HepG2 (cell line): ENCODE results near the gene GALNT9. TPM values are rescaled to one million over a fixed set of nuclear protein-coding genes. Genes with fewer than 3 reads are reported as not detected.

Experiments
- ATAC-seq: fragments of 200-7000 bp; cut with Tn5 transposase; 3 replicates; pipeline ENCODE4 v1.9.1; 2020; ENCODE audit warnings: mild to moderate bottlenecking, moderate library complexity
- BruUV-seq: library from RNA; stranded (reverse); fragments of 400-500 nt; replicated peaks from 2 replicates; lab custom pipeline; 2021; lab: Mats Ljungman, UMichigan
- CTCF ChIA-PET: fragments of 300-600 bp; formaldehyde crosslinking; extraction: SDS; loops from one replicate; lab custom pipeline; 2021; ENCODE audit warnings: low total read pairs, inconsistent platforms, low intra/inter-chr PET ratio; lab: Yijun Ruan, JAX
- POLR2A ChIA-PET: fragments of 350-600 bp; sonication (Branson Sonifier 250); formaldehyde crosslinking; loops from one replicate; lab custom pipeline; 2020; ENCODE audit warnings: antibody characterized with exemption, inconsistent platforms; lab: Yijun Ruan, JAX
- DNase-seq: peaks from one replicate; pipeline ENCODE4 v3.0.0-alpha.2; 2015; ENCODE audit warnings: low spot score
- FAIRE-seq: peaks from 3 replicates; lab custom pipeline; 2011; peaks lifted over from hg19 to GRCh38; lab: Jason Lieb, UNC
- H2AFZ ChIP-seq: one replicate; pipeline ENCODE4 v1.6.1; 2011; ENCODE audit warnings: low read length, inconsistent platforms
- H3K27ac ChIP-seq: fragments of 300-600 bp; 3 replicates; pipeline ENCODE4 v1.8.0; 2011; ENCODE audit warnings: mixed run types, mild to moderate bottlenecking, mixed read lengths, low read length, inconsistent platforms; ENCODE audit not compliant: insufficient read depth; ENCODE audit errors: extremely low read length
- H3K27me3 ChIP-seq, 2 experiments: fragments of 200-600 bp in 1 of 2; 2 replicates in 1 of 2; 3 replicates in 1 of 2; pipeline versions ENCODE4 v1.6.0 to v1.8.0; 2011; ENCODE audit warnings: low read length in 2 of 2, mild to moderate bottlenecking in 2 of 2, moderate library complexity in 2 of 2, inconsistent platforms in 1 of 2; ENCODE audit not compliant: insufficient read depth in 2 of 2, control insufficient read depth in 1 of 2
- H3K36me3 ChIP-seq, 2 experiments: fragments of 200-600 bp in 1 of 2; replicated peaks in 1 of 2; 2 replicates in 1 of 2; 3 replicates in 1 of 2; pipeline versions ENCODE4 v1.5.1 to v1.8.0; 2011; ENCODE audit warnings: low read length in 2 of 2, inconsistent platforms in 1 of 2; ENCODE audit not compliant: insufficient read depth in 2 of 2, control insufficient read depth in 1 of 2
- H3K4me1 ChIP-seq: 2 replicates; pipeline ENCODE4 v1.5.1; 2012; ENCODE audit warnings: low read length, inconsistent platforms; ENCODE audit not compliant: insufficient read depth
- H3K4me2 ChIP-seq: 2 replicates; pipeline ENCODE4 v1.6.0; 2011; ENCODE audit warnings: low read depth, low read length, inconsistent platforms
- H3K4me3 ChIP-seq, 3 experiments: fragments of 200-600 bp in 1 of 3; sonication (generic), shearing (Covaris generic) in 1 of 3; replicated peaks in 1 of 3; 2 replicates each; pipeline ENCODE4 v1.5.1; 2011 to 2016; ENCODE audit warnings: low read length in 3 of 3, inconsistent platforms in 2 of 3, low read depth in 2 of 3, mild to moderate bottlenecking in 2 of 3, control low read depth in 1 of 3, mixed read lengths in 1 of 3; ENCODE audit not compliant: insufficient read depth in 1 of 3
- H3K79me2 ChIP-seq: one replicate; pipeline ENCODE4 v1.6.1; 2011; ENCODE audit warnings: low read length, inconsistent platforms; ENCODE audit not compliant: insufficient read depth
- H3K9ac ChIP-seq: 2 replicates; pipeline ENCODE4 v1.6.0; 2011; ENCODE audit warnings: mild to moderate bottlenecking, low read depth, low read length, inconsistent platforms; ENCODE audit not compliant: insufficient read depth
- H3K9me3 ChIP-seq: 2 replicates; pipeline ENCODE4 v1.5.1; 2012; ENCODE audit warnings: mild to moderate bottlenecking, low read length
- H4K20me1 ChIP-seq: 2 replicates; pipeline ENCODE4 v1.6.0; 2011; ENCODE audit warnings: inconsistent platforms, mild to moderate bottlenecking, low read length, moderate library complexity; ENCODE audit not compliant: insufficient read depth
- CERS6 ChIP-seq: sonication (generic); formaldehyde crosslinking; IDR thresholded peaks from 2 replicates; pipeline ENCODE4 v1.5.0; 2020; ENCODE audit warnings: missing genetic modification reagents
- CTCF ChIP-seq: sonication (generic); formaldehyde crosslinking; IDR thresholded peaks from 2 replicates; pipeline ENCODE4 v1.5.0; 2020; ENCODE audit warnings: mild to moderate bottlenecking, missing genetic modification reagents, moderate library complexity
- HCFC1 ChIP-seq: fragments of 150-350 bp; IDR thresholded peaks from 2 replicates; pipeline ENCODE4 v1.6.1; 2014; ENCODE audit warnings: low read depth, low read length
- HIVEP1 ChIP-seq: sonication (generic); formaldehyde crosslinking; IDR thresholded peaks from 2 replicates; pipeline ENCODE4 v1.4.0; 2020; ENCODE audit warnings: mild to moderate bottlenecking, missing genetic modification reagents
- HOXA7 ChIP-seq: sonication (generic); formaldehyde crosslinking; IDR thresholded peaks from 2 replicates; pipeline ENCODE4 v1.8.1; 2022; ENCODE audit warnings: mild to moderate bottlenecking, missing genetic modification reagents, moderate library complexity
- KDM2A ChIP-seq: sonication (generic); formaldehyde crosslinking; IDR thresholded peaks from 2 replicates; pipeline ENCODE4 v1.4.0; 2020; ENCODE audit warnings: low read depth, missing genetic modification reagents, borderline replicate concordance
- MED1 ChIP-seq: sonication (generic); formaldehyde crosslinking; IDR thresholded peaks from 2 replicates; pipeline ENCODE4 v1.4.0; 2020; ENCODE audit warnings: missing genetic modification reagents
- PAF1 ChIP-seq: IDR thresholded peaks from 2 replicates; pipeline ENCODE4 v1.6.1; 2016; ENCODE audit warnings: missing genetic modification reagents, missing compliant biosample characterization
- WIZ ChIP-seq: sonication (generic); formaldehyde crosslinking; IDR thresholded peaks from 2 replicates; pipeline ENCODE4 v1.5.1; 2020; ENCODE audit warnings: mild to moderate bottlenecking, missing genetic modification reagents
- XBP1 ChIP-seq: sonication (generic); formaldehyde crosslinking; IDR thresholded peaks from 2 replicates; pipeline ENCODE4 v1.5.0; 2020; ENCODE audit warnings: missing genetic modification reagents
- ZBTB25 ChIP-seq: IDR thresholded peaks from 2 replicates; pipeline ENCODE4 v1.6.1; 2018; ENCODE audit warnings: missing genetic modification reagents
- ZNF335 ChIP-seq: sonication (generic); formaldehyde crosslinking; IDR thresholded peaks from 2 replicates; pipeline ENCODE4 v1.4.0; 2020; ENCODE audit warnings: missing genetic modification reagents
- ZNF552 ChIP-seq: sonication (generic); formaldehyde crosslinking; IDR thresholded peaks from 2 replicates; pipeline ENCODE4 v1.9.0; 2022; ENCODE audit warnings: missing genetic modification reagents, mild to moderate bottlenecking, borderline replicate concordance
- ZNF563 ChIP-seq: sonication (generic); formaldehyde crosslinking; IDR thresholded peaks from 2 replicates; pipeline ENCODE4 v1.8.0; 2022; ENCODE audit warnings: mild to moderate bottlenecking, moderate library complexity, missing genetic modification reagents
- ZNF777 ChIP-seq: sonication (generic); formaldehyde crosslinking; IDR thresholded peaks from 2 replicates; pipeline ENCODE4 v1.4.0; 2020; ENCODE audit warnings: missing genetic modification reagents
- WGBS: methylation state at CpG from one replicate; pipeline ENCODE4 v1.1.6; 2017; ENCODE audit warnings: low lambda C conversion rate; 5-methylcytosine and 5-hydroxymethylcytosine counted together
- in situ Hi-C: cut with HindIII; loops from 2 replicates; pipeline ENCODE4 v1.10.0; 2017; ENCODE audit warnings: low pct_unique_long_range_greater_than_20kb; ENCODE audit not compliant: extremely low pct_ligation_motif_present
- intact Hi-C: fragments of 100-400 bp; cut with micrococcal nuclease; formaldehyde crosslinking; loops from one replicate; pipeline ENCODE4 v1.10.0; 2022; ENCODE audit not compliant: unreplicated experiment
- polyA plus RNA-seq, 8 experiments: library from polyadenylated mRNA; depleted of rRNA in 3 of 8; stranded (reverse) in 7 of 8; unstranded in 1 of 8; fragments of >200 nt; fragmentation: Illumina TruSeq in 4 of 8; extraction: Trizol in 4 of 8; gene quantifications; 2 replicates each; pipeline versions ENCODE4 v1.2.1 to v1.2.3, GENCODE V29; 2011 to 2016; ENCODE audit warnings: low read depth in 4 of 8, missing spikeins in 1 of 8, mixed read lengths in 1 of 8; ENCODE audit not compliant: insufficient read depth in 1 of 8
- total RNA-seq, 5 experiments: library from RNA; depleted of rRNA; stranded (reverse); fragments of >200 nt; fragmentation: Illumina TruSeq; extraction: Trizol; gene quantifications; 2 replicates each; pipeline ENCODE4 v1.2.3, GENCODE V29; 2016; ENCODE audit warnings: low read depth in 1 of 5

Gene GALNT9
- total and polyA plus RNA-seq, 2 of the 13 experiments (the other 11 are each of a cell fraction or from before 2014, with no cell fraction given), result 0.04 TPM; not detected in 1

GRCh38 chr12:132176385-132176919 lies 152.9 kb downstream of the GALNT9 start (continued):
- TF ChIP-seq CERS6 (CRISPR knock-in tag) (no peak), HIVEP1 (no peak), HOXA7 (CRISPR knock-in tag) (no peak)

- ATAC-seq, result peak; percentile 16
- FAIRE-seq, result no peak
- DNase-seq, result no peak
- in situ Hi-C loops, result no loop called here
- intact Hi-C loops, result no loop called here
- no peak overlapping the region for H3K4me3 ChIP-seq
- POLR2A ChIA-PET, result no interaction called here
- H3K9ac ChIP-seq, result no peak overlapping the region
- WGBS, result 0% methylated on average over 3 of the region's 35 CpGs
- BruUV-seq, result no TSS peak
- no peak overlapping the region for H3K27ac ChIP-seq
- H2AFZ ChIP-seq, result no peak overlapping the region
- H3K4me2 ChIP-seq, result no peak overlapping the region
- no peaks in the 10 kb centered on the region for H3K79me2 ChIP-seq
- CTCF ChIA-PET, result no interaction called here
- H3K9me3 ChIP-seq, result no peaks in the 10 kb centered on the region
- H4K20me1 ChIP-seq, result peaks cover 4% of the 10 kb centered on the region; the same call in 1 of the 2 replicates
- no peaks in the 10 kb centered on the region for H3K36me3 ChIP-seq
- H3K27me3 ChIP-seq, result peaks cover 29 to 88% of the 10 kb centered on the region in 2 experiments
- no peaks in the 10 kb centered on the region for H3K4me1 ChIP-seq
- no peak for TF ChIP-seq ZNF552 (CRISPR knock-in tag)
- no peak for TF ChIP-seq ZBTB25 (CRISPR knock-in tag)
- no peak for TF ChIP-seq XBP1 (CRISPR knock-in tag)
- no peak for TF ChIP-seq ZNF335 (CRISPR knock-in tag)
- TF ChIP-seq KDM2A (CRISPR knock-in tag), result no peak
- TF ChIP-seq CTCF (CRISPR knock-in tag), result no peak
- TF ChIP-seq WIZ (CRISPR knock-in tag), result no peak
- no peak for TF ChIP-seq ZNF777 (CRISPR knock-in tag)
- TF ChIP-seq MED1 (CRISPR knock-in tag), result no peak
- TF ChIP-seq ZNF563 (CRISPR knock-in tag), result no peak
- TF ChIP-seq HCFC1, result no peak
- no peak for TF ChIP-seq PAF1 (CRISPR knock-in tag)
Measured at GRCh38 chr12:132175496-132176384, 153.6 kb downstream of the GALNT9 start.
